SK-N-MC (cell line): ENCODE measurements around the gene GLS.

ENCODE experiments used
- EZH2 ChIP-seq: fragments of 200-600 bp; sonication (generic); IDR thresholded peaks from one replicate; pipeline ENCODE4 v1.6.1; 2017; ENCODE audit warnings: antibody characterized with exemption
- POLR2AphosphoS5 ChIP-seq: IDR thresholded peaks from 2 replicates; pipeline ENCODE4 v1.6.1; 2012; ENCODE audit warnings: mild to moderate bottlenecking, low read depth, low read length, borderline replicate concordance

DNA sequence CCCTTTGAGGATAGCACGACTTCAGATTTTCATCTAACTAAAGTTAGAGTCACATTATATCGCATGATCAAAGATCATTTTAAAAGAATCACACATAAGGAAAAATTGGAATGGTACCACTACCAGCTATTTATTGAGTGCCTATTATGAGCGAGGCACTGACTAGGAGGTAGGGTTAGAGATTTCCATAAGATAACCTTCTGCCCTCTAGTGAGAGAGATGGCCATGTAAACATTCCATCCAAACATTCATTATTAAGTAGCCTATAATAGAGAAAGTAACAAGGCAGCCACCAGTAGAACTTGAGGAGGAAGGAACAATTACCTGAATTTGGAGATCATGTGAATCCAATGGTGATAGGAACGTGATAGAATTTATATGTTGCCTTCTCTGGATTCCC lies 25.4 kb upstream of the GLS start:
- TF ChIP-seq POLR2AphosphoS5 (no peak), EZH2 (no peak)
